Esophagus muscularis mucosa (tissue), 4 donors: ENCODE measurements around the gene XXYLT1. TPM values are rescaled to one million over a fixed set of nuclear protein-coding genes. Genes with fewer than 3 reads are reported as not detected.

Source experiments
- DNase-seq: peaks from one replicate; pipeline ENCODE4 v3.0.0-alpha.2; 2017; ENCODE audit errors: extremely low spot score
- H3K27ac ChIP-seq, 4 donors: fragments of 200-600 bp; sonication (generic); replicated peaks in 1 of 4; 1 replicate in 3 of 4; 2 replicates in 1 of 4; pipeline ENCODE4 v1.5.1; 2016 to 2019; ENCODE audit warnings: mild to moderate bottlenecking in 1 of 4
- H3K27me3 ChIP-seq, 4 donors: fragments of 200-600 bp; sonication (generic); one replicate each; pipeline versions ENCODE4 v1.5.1 to v1.6.0; 2016 to 2019
- H3K36me3 ChIP-seq, 4 donors: fragments of 200-600 bp; sonication (generic); one replicate each; pipeline ENCODE4 v1.5.1; 2016 to 2019
- H3K4me1 ChIP-seq, 4 donors: fragments of 200-600 bp; sonication (generic); one replicate each; pipeline ENCODE4 v1.5.1; 2016 to 2019
- H3K4me3 ChIP-seq, 4 donors: fragments of 200-600 bp; sonication (generic); 1 replicate in 2 of 4; 2 replicates in 2 of 4; pipeline ENCODE4 v1.5.1; 2016 to 2019; ENCODE audit warnings: mild to moderate bottlenecking in 4 of 4, moderate library complexity in 1 of 4
- H3K9me3 ChIP-seq, 4 donors: fragments of 200-600 bp; sonication (generic); 1 replicate in 3 of 4; 2 replicates in 1 of 4; pipeline ENCODE4 v1.5.1; 2016 to 2019
- CTCF ChIP-seq, 3 experiments: fragments of 200-600 bp in 2 of 3; fragments of 450-650 bp in 1 of 3; sonication (generic) in 2 of 3; IDR thresholded peaks; one replicate each; pipeline ENCODE4 v1.5.1; 2017 to 2019; ENCODE audit warnings: antibody characterized with exemption in 3 of 3, mild to moderate bottlenecking in 2 of 3, moderate library complexity in 1 of 3
- EP300 ChIP-seq: sonication (generic); formaldehyde crosslinking; IDR thresholded peaks from one replicate; pipeline ENCODE4 v1.6.1; 2017; ENCODE audit warnings: antibody characterized with exemption
- POLR2A ChIP-seq: fragments of 450-650 bp; IDR thresholded peaks from one replicate; pipeline ENCODE4 v1.6.1; 2017; ENCODE audit warnings: antibody characterized with exemption, moderate library complexity, mild to moderate bottlenecking, low read depth
- POLR2AphosphoS5 ChIP-seq, 2 donors: sonication (generic); formaldehyde crosslinking; IDR thresholded peaks; one replicate each; pipeline ENCODE4 v1.6.1; 2017; ENCODE audit warnings: antibody characterized with exemption in 2 of 2
- WGBS: methylation state at CpG from one replicate; pipeline ENCODE4 v1.1.5; 2018; 5-methylcytosine and 5-hydroxymethylcytosine counted together
- intact Hi-C: fragments of 100-400 bp; cut with DNase I; formaldehyde crosslinking; loops from one replicate; pipeline ENCODE4 v1.15.1; 2023
- total RNA-seq, 4 donors: library from RNA; depleted of rRNA; stranded (reverse); fragments of >200 nt; gene quantifications; one replicate each; pipeline versions ENCODE4 v1.1.0 to v1.2.1, GENCODE V29; 2016

Gene XXYLT1
- total RNA-seq, 4 donors from 2014 or later = 8.8 to 18.5 (median 13.9) TPM

- Histone ChIP-seq H3K9me3 (no peaks in the 10 kb centered on the region), H3K36me3 (no peaks in the 10 kb centered on the region), H3K4me3 (no peak overlapping the region), H3K27me3 (no peaks in the 10 kb centered on the region), H3K27ac (no peak overlapping the region), H3K4me1 (peaks cover 12 to 25% (median 19%) of the 10 kb centered on the region in 4 donors)
- 93% methylated on average over 23 of the region's 24 CpGs for WGBS
- DNase-seq = no peak
- intact Hi-C loops = no loop called here
- no peak for TF ChIP-seq POLR2AphosphoS5 (IDR thresholded peaks at IDR 0.05)
- no peak for TF ChIP-seq CTCF (IDR thresholded peaks at IDR 0.05)
- no peak for TF ChIP-seq POLR2A
- no peak for TF ChIP-seq EP300
These were observed 155.2 kb downstream of the XXYLT1 start for GRCh38 chr3:195115600-195116406.

GRCh38 chr3:195114786-195115599 is 156.0 kb downstream of the XXYLT1 start:
- DNase-seq = no peak
- no peak overlapping the region for H3K27ac ChIP-seq
- H3K36me3 ChIP-seq = no peaks in the 10 kb centered on the region
- H3K27me3 ChIP-seq = no peaks in the 10 kb centered on the region
- intact Hi-C loops = loop anchor here (5.0 kb wide), 1 partner anchor 142 kb away; no protein-coding TSS in a partner anchor
- no peaks in the 10 kb centered on the region for H3K9me3 ChIP-seq
- WGBS = 95% methylated on average over 31 of the region's 31 CpGs
- H3K4me3 ChIP-seq = no peak overlapping the region
- peaks cover 11 to 23% (median 17%) of the 10 kb centered on the region in 4 donors for H3K4me1 ChIP-seq
- TF ChIP-seq EP300 (no peak), CTCF (IDR thresholded peaks at IDR 0.05) (no peak), POLR2AphosphoS5 (IDR thresholded peaks at IDR 0.05) (no peak), POLR2A (no peak)

GRCh38 chr3:195113536-195114425 is 157.2 kb downstream of the XXYLT1 start:
- H3K4me1 ChIP-seq = peaks cover 8 to 15% (median 9%) of the 10 kb centered on the region in 4 donors
- no peaks in the 10 kb centered on the region for H3K36me3 ChIP-seq
- intact Hi-C loops = loop anchor here (5.0 kb wide), 1 partner anchor 144 kb away; no protein-coding TSS in a partner anchor
- H3K4me3 ChIP-seq = no peak overlapping the region
- DNase-seq = no peak
- H3K27ac ChIP-seq = no peak overlapping the region
- H3K27me3 ChIP-seq = no peaks in the 10 kb centered on the region
- no peak for TF ChIP-seq POLR2AphosphoS5 (IDR thresholded peaks at IDR 0.05)
- TF ChIP-seq POLR2A = no peak
- no peak for TF ChIP-seq CTCF (IDR thresholded peaks at IDR 0.05)
- no peak for TF ChIP-seq EP300
- 92% methylated on average over 14 of the region's 14 CpGs for WGBS
- no peaks in the 10 kb centered on the region for H3K9me3 ChIP-seq

GRCh38 chr3:195113048-195113447 is 157.9 kb downstream of the XXYLT1 start:
- no peaks in the 10 kb centered on the region for H3K36me3 ChIP-seq
- DNase-seq = no peak
- peaks cover 4 to 15% (median 8%) of the 10 kb centered on the region in 4 donors for H3K4me1 ChIP-seq
- no peaks in the 10 kb centered on the region for H3K9me3 ChIP-seq
- H3K4me3 ChIP-seq = no peak overlapping the region
- H3K27ac ChIP-seq = no peak overlapping the region
- intact Hi-C loops = loop anchor here (5.0 kb wide), 1 partner anchor 144 kb away; no protein-coding TSS in a partner anchor
- TF ChIP-seq CTCF (IDR thresholded peaks at IDR 0.05) (no peak), POLR2A (no peak), POLR2AphosphoS5 (IDR thresholded peaks at IDR 0.05) (no peak), EP300 (no peak)
- H3K27me3 ChIP-seq = no peaks in the 10 kb centered on the region
- 66% methylated on average over 14 of the region's 14 CpGs for WGBS
